Heart left ventricle (tissue), 13 donors: Measurements from ENCODE around the gene DOCK1.

ENCODE experiments used
- POLR2A ChIP-seq, 2 donors: fragments of 450-650 bp; IDR thresholded peaks; one replicate each; pipeline ENCODE4 v1.6.1; 2017; ENCODE audit warnings: antibody characterized with exemption in 2 of 2, mild to moderate bottlenecking in 2 of 2, moderate library complexity in 2 of 2
- TF ChIP-seq, protein P1 (sequence below), 12 donors: fragments of 200-600 bp; sonication (generic) in 4 of 12; IDR thresholded peaks; one replicate each; pipeline versions ENCODE4 v1.5.0 to v1.8.0; 2018 to 2022; ENCODE audit warnings: antibody characterized with exemption in 12 of 12, mild to moderate bottlenecking in 5 of 12
- donor health status: ischemic (EF 13 %, LVEDD 7.1; RV severe dilation, severe dysfunction).
- donor health status: DM: no; HTN: yes; CAD: no.
- donor health status: DM: no; HTN: no; CAD: no.
- donor health status: ischemic (EF 25% LVEDD 6.9; RV normal size, moderate dysfunction).
- donor health status: ischemic (EF 25% LVEDD 5.7; RV mildly dilated, moderate dysfunction).
- donor health status: ischemic (EF 35%, LVEDD 5.7; RV mildly dilated, moderate dysfunction).
- donor health status: nonischemic (EF 11% LVEDD 7.7; RV severe dilation, severe dysfunction).
- donor health status: DM: yes; HTN: yes; CAD: no.
- donor health status: PGD.
- donor health status: ischemic (EF 29% LVEDD 5.4; RV normal size, mild dysfunction).
- donor health status: nonischemic (EF 23%, LVEDD 6.1; RV moderate dilation, normal function).

DNA sequence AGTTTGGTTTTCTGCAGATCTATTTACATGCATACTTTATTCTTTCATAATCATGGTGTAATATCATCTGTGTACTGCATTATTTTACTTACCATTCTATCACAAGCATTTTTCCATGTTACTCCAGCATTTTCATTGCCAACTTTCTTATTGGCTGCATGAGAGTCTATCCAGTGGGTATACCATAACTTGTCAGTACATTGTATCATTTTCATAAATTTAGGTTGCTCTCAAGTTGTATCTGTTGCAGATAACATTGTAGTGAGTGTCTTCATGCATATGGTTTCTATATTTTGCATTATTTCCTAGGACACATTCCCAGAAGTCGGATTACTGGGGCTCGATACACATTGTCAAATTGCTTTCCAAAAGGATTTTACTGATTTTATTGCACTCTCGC is 378.3 kb downstream of the DOCK1 start:
- TF ChIP-seq POLR2A (IDR thresholded peaks at IDR 0.05) = no peak
- TF ChIP-seq, protein P1, sequence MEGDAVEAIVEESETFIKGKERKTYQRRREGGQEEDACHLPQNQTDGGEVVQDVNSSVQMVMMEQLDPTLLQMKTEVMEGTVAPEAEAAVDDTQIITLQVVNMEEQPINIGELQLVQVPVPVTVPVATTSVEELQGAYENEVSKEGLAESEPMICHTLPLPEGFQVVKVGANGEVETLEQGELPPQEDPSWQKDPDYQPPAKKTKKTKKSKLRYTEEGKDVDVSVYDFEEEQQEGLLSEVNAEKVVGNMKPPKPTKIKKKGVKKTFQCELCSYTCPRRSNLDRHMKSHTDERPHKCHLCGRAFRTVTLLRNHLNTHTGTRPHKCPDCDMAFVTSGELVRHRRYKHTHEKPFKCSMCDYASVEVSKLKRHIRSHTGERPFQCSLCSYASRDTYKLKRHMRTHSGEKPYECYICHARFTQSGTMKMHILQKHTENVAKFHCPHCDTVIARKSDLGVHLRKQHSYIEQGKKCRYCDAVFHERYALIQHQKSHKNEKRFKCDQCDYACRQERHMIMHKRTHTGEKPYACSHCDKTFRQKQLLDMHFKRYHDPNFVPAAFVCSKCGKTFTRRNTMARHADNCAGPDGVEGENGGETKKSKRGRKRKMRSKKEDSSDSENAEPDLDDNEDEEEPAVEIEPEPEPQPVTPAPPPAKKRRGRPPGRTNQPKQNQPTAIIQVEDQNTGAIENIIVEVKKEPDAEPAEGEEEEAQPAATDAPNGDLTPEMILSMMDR (IDR thresholded peaks at IDR 0.05) = no peak
